Measurements from ENCODE around the gene OTUD4.
"Not testable (repeated sequence)": the region's sequence is repeated elsewhere in the genome, so short reads cannot be mapped to it uniquely, and the experiment has no call there.

The OTUD4 gene

GRCh38 chr4:145180298-145181090 lies at the start of gene OTUD4:
Gene OTUD4, minus strand, starts transcription at chr4:145180589. Its CDS starts 616 bp downstream, at chr4:145179973.
- DNase-seq (ENCODE audit: low read depth) = peak; percentile 72

DNA sequence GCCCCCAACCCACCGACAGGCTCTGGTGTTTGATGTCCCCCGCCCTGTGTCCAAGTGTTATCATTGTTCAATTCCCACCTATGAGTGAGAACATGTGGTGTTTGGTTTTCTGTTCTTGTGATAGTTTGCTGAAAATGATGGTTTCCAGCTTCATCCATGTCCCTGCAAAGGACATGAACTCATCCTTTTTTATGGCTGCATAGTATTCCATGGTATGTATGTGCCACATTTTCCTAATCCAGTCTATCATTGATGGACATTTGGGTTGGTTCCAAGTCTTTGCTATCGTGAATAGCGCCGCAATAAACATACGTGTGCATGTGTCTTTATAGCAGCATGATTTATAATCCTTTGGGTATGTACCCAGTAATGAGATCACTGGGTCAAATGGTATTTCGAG lies 42.8 kb upstream of the OTUD4 start:
- not testable (repeated sequence) for DNase-seq (ENCODE audit: low read depth)

GRCh38 chr4:145221529-145221928 lies 41.1 kb upstream of the OTUD4 start:
- not testable (repeated sequence) for DNase-seq (ENCODE audit: low read depth)

GRCh38 chr4:145219090-145219489 lies 38.7 kb upstream of the OTUD4 start:
- DNase-seq (ENCODE audit: low read depth) = no peak

DNA sequence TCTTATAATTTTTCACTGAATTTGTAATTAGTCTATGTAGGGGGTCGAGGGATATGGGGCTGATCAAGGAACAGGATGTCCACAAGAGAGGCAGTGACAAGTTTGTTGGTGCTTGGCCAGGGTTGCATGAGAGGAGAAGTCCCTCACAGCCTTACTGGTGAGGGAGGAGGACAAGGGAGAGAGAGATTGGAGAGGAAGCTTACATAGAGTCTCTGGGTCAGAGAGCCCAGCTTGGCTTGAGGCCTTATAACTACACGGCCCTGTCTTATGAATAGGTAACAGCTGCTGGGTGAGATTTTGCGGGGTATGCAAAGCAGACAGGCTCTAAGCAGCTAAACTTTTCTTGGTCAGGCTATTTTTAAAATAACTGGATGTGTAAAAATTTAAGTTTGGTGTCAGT lies 37.9 kb upstream of the OTUD4 start:
- no peak for DNase-seq (ENCODE audit: low read depth)

GRCh38 chr4:145217349-145217748 lies 37.0 kb upstream of the OTUD4 start:
- no peak for DNase-seq (ENCODE audit: low read depth)

DNA sequence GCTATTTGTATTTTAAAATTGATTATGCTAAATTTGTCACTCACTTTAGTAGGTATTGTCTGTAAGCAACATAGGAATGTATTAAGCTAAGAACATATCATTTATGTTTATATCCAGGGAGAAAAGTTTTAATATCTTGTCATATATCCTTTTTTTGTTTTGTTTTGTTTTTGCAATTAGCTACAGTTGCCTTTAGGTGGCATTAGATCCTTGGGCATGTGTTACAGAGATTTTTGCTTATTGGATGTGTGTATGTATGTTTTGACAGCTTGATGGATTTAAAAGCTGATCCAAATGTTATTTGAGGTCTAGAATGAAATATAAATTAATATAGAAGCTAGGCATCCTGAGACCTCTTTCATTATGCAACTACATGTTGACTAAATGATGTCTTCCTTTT lies 36.1 kb upstream of the OTUD4 start:
- DNase-seq (ENCODE audit: low read depth) = no peak

DNA sequence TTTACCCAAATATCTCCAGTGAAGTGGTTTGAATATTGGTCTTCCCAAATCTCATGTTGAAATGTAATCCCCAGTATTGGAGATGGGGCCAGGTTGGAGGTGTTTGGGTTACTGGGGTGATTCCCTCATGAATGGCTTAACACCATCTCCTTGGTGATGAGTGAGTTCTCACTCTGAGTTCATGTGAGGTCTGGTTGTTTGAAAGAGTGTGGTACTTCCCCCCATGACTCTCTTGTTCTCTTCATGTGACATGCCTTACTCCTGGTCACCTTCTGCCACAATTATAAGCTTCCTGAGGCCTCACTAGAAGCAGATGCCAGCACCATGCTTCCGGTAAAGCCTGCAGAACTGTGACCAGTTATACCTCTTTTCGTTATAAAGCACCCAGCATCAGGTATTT lies 32.9 kb upstream of the OTUD4 start:
- no peak for DNase-seq (ENCODE audit: low read depth)

- no peak for DNase-seq (ENCODE audit: low read depth)
Observed at GRCh38 chr4:145207934-145208333, 27.5 kb upstream of the OTUD4 start.

- no peak for DNase-seq (ENCODE audit: low read depth)
Observed at GRCh38 chr4:145203410-145203809, 23.0 kb upstream of the OTUD4 start.

- DNase-seq (ENCODE audit: low read depth) = no peak
Observed at GRCh38 chr4:145200366-145200765, 20.0 kb upstream of the OTUD4 start.

- no peak for DNase-seq (ENCODE audit: low read depth)
Observed at GRCh38 chr4:145199051-145199716, 18.8 kb upstream of the OTUD4 start.

DNA sequence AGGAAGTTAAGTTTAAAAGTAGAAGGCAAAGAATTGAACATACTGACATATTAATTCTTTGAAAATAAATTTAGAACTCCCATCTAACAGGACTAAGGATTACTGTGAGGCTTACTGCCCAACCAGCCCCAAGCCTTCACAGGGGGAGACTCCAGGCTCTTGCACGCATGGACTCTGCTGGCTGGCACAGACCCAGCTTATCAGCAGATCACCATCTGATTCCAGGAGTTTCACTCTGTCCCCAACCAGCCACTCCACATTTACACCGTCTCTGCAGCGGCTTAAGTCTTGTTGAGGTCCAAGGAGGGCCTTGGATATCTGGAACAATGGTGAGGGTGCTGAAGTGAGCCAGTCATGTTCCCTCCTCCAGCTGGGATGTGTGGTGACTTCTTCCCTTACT lies 16.4 kb upstream of the OTUD4 start:
- no peak for DNase-seq (ENCODE audit: low read depth)

DNA sequence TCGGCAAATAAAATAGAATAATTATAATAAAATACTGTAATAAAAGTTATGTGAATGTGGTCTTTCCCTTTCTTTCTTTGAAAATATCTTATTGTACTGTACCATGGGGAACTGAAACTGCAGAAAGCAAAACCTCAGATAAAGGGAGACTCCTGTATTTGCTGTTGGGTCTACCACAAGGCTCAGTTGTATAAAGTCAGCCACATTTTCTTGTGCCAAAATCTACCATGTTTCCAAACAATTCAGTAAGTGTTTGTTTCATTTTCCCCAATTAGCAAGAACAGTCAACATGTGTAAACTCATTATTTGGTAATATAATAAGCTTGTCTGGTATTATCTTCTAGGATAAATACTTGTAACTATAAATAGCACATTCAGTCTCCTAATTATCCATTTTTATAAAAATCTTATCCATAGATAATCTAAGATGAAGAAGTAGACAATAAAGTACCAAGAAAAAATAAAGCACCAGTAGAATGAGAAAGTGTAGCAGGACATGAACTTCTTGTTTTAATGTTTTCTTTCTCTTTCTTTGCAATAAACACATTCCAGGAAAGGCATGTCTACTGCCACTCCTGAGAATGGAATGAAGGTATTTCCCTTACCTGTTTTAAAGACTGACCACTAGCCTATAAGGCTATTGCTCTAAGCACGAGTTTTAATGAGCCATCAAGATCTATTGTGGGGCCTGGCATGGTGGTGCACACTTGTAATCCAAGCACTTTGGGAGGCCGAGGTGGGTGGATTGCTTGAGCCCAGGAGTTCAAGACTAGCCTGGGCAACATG lies 15.0 kb upstream of the OTUD4 start:
- no peak for DNase-seq (ENCODE audit: low read depth)

DNA sequence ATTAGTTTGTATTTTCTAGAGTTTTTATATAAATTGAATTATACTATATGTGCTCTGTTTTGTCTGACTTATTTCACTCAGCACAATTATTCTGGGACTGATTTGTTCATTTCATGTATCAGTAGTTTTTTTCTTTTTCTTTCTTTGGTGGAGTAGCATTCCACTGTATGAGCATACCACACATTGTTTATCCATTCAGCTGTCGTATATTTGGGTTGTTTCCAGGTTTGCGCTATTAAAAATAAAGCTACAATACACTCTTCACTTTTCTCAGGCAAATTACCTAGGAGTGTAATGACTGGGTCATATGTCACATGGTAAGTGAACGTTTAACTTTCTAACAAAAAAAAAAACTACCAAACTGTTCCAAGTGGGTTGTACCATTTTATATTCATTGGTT lies 9.6 kb upstream of the OTUD4 start:
- no peak for DNase-seq (ENCODE audit: low read depth)

- DNase-seq (ENCODE audit: low read depth) = no peak
Observed at GRCh38 chr4:145186729-145187128, 6.3 kb upstream of the OTUD4 start.

DNA sequence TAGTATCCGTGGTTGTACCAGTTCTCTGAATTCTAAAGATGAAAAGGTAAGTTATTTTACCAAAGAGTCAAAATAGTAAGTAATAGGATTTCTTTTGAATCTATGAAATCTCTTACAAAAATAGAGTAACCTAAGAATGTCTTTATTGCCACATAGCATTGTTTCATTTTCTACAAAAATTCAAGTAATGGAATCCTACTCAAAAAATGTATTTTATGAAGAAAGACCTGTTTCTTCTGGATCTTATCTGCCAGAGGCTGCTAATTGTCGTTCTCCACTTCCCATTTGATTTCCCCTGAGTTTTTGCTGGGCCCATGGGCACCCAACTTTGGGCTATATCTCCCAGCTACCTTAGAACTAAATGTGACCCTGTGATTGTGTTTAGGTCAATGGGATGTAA lies 3.2 kb upstream of the OTUD4 start:
- no peak for DNase-seq (ENCODE audit: low read depth)

- DNase-seq (ENCODE audit: low read depth) = no peak
Observed at GRCh38 chr4:145183023-145183422, 2.6 kb upstream of the OTUD4 start.

GRCh38 chr4:145182222-145182621 lies 1.8 kb upstream of the OTUD4 start:
- DNase-seq (ENCODE audit: low read depth) = no peak

DNA sequence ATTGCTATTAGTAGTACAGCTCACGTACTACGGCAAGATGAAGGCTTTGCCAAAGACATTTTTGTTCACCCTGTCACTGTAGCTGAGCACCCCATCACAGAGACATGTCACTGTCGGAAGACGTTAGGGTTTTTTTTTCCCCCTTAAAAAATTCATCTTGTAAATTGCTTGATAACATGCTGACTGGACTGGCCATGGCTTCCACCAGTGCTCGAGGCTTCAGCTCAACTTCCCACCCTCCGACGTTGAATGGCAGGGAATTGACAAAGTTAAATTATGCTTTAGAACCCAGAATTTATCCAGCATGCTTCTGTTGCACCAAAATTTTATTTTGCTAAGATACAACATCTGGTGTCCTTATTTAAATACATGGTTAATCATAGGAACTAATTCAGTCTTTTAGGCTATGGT lies 707 bp upstream of the OTUD4 start:
- no peak for DNase-seq (ENCODE audit: low read depth)

GRCh38 chr4:145179861-145180297 lies 510 bp downstream of the OTUD4 start:
- not testable (repeated sequence) for DNase-seq (ENCODE audit: low read depth)

DNA sequence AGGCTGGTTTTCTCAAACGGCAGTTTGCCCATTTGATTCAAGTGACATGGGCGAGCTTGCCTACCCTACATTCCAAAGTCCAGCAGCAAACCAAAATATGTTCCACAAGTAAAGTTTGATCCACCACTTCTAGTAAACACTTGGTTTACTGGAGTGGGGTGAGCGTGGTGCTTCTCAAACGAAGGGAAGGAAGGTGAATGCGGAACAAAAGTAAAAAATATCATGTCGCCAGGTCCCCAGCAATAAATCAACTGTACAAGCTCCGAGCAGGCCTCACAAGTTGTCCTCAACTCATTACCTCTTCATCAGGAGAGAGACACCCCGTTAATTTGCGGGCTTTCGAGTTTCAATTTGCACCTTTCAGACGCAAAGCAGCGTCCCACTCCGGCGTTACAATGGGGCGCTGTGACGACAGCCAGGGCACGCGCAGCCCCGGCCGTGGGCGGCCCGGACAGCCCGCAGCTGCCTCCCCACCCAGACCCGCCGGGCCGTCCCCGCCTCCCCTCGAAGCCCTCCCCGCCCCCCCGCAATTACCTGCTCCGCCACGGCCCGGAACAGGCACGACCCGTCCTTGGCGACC lies 1.0 kb downstream of the OTUD4 start:
- DNase-seq (ENCODE audit: low read depth) = no peak

All from CMK (cell line).